OCI-M2 (cell line): ENCODE data around the gene PAX1.

ENCODE experiments used
- DNase-seq: peaks from one replicate; lab custom pipeline; 2025; ENCODE audit not compliant: unreplicated experiment; lab: John Stamatoyannopoulos, UW

PAX1 gene

DNA sequence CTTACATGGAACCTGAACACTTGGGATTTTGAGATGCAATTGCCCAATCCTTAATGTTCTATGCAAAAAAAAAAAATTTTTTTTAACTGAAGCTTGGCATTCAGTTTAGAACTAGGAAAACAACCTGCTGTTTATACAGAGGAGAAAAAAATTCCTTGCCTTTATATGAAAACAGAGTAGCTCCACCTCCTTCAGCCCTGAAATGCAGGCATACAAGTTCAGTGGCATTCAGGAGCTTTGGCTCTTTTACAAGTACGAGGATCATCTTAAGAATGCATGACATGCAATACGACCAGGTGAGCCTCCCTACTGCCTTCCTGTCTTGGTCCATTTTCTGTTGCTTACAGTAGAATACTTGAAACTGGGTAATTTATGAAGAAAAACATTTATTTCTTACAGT lies 20.4 kb downstream of the PAX1 start:
- no peak for DNase-seq

GRCh38 chr20:21729316-21729715 lies 23.9 kb downstream of the PAX1 start:
- DNase-seq, result no peak

- DNase-seq, result no peak
Measured at GRCh38 chr20:21739161-21739560, 33.7 kb downstream of the PAX1 start.

GRCh38 chr20:21739682-21740081 lies 34.2 kb downstream of the PAX1 start:
- no peak for DNase-seq

DNA sequence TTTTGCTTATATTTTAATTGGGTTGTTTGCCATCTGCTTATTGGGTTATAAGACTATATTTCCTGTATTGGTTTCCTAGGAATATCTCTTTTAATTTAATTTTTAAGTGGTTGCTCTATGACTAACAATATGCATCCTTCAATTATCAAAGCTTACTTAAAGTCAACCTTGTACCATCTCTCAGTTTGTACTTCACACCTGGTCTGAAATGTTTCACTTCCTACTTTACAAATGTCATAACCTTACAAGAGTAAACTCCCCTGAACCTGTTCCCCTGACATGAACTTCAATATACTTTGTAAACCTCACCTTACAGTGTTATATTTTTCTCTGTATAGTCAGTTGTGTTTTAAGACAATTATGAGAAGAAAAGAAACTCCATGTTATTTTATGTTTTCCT lies 35.8 kb downstream of the PAX1 start:
- no peak for DNase-seq

- DNase-seq, result no peak
Measured at GRCh38 chr20:21762646-21763045, 57.2 kb downstream of the PAX1 start.

DNA sequence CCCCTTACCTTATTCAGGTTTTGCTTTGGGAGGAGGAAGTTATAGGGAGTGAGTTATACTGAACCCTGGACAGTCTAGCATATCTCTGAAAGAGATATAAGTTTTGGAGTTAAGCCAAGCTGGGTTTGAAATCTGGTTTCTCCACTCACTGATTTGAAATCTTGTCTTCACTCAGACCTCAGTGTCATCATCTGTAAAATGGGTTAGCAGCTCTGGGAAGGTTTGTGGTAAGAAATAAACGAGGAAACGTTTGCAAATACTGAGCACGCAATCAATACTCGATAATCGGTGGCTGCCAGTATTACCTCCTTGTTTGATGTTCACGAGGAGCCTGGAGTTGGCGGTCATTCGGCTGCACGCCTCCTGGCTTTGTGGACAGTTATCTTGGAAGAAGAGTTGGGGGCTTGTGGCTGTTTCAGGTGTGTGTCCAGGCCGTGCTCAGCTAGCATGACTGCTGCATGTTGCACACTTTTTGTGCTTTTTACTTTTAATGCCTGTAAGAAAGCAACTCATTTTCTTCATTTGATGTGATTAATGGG lies 61.8 kb downstream of the PAX1 start:
- DNase-seq, result no peak

- no peak for DNase-seq
Measured at GRCh38 chr20:21767739-21768223, 62.3 kb downstream of the PAX1 start.
